HTERT RPE-1 (cell line): ENCODE data around the gene TM4SF4.
"Not testable (repeated sequence)": the region's sequence is repeated elsewhere in the genome, so short reads cannot be mapped to it uniquely, and the experiment has no call there.

Experiments used
- in situ Hi-C: fragments of 300-500 bp; cut with MboI; formaldehyde crosslinking; loops from 4 replicates; pipeline ENCODE4 v1.14.3; 2020; ENCODE audit warnings: low sequenced_read_pairs

Gene TM4SF4, protein sequence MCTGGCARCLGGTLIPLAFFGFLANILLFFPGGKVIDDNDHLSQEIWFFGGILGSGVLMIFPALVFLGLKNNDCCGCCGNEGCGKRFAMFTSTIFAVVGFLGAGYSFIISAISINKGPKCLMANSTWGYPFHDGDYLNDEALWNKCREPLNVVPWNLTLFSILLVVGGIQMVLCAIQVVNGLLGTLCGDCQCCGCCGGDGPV

DNA sequence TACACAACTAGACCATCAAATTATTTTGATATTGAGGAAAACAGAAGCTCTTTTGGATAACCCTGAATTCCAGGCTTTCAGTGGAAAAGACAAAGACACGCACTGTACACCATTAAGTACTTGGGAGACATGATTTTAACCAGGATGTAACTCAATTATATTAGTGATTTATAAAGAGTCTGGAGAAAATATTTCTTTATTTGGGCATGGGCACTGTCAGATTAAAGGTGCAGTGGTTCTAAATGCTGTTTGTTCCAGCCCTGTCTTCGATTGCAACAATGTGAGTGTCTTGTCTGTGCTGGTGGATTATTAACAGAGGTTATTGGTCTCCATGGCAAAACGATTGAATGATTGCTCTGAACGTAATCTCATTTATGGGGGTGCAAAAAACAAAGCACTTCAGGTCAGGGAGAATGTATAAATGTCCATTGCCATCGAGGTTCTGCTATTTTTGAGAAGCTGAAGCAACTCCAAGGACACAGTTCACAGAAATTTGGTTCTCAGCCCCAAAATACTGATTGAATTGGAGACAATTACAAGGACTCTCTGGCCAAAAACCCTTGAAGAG is at the start of gene TM4SF4:
TSS of gene TM4SF4 (plus strand) at position 448 of the 568 bp plus-strand sequence. CDS start 181 bp downstream, outside the sequence.
- in situ Hi-C loops = no loop called here

- in situ Hi-C loops = no loop called here
Measured at GRCh38 chr3:149424918-149425317, 49.6 kb upstream of the TM4SF4 start.

GRCh38 chr3:149426325-149426724 is 48.2 kb upstream of the TM4SF4 start:
- in situ Hi-C loops = no loop called here

- in situ Hi-C loops = no loop called here
Measured at GRCh38 chr3:149428087-149428486, 46.4 kb upstream of the TM4SF4 start.

DNA sequence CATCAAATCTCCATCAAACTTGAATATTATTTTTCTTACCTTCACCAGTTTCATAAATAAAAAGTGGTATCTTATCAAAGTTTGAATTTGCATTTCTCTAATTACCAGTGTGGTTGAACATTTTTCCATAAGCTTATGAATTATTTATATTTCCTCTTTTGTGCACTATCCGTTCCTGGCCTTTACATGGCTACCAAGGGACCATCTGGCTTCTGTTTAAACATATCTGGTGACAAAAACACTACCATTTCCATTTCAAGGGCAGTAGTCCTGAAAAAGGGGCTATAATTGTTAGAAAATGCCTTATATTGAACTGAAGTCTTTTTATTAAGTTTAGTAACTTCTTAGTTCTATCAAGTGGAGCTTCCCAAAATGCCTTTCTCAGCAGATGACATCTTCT is 44.3 kb upstream of the TM4SF4 start:
- in situ Hi-C loops = no loop called here

DNA sequence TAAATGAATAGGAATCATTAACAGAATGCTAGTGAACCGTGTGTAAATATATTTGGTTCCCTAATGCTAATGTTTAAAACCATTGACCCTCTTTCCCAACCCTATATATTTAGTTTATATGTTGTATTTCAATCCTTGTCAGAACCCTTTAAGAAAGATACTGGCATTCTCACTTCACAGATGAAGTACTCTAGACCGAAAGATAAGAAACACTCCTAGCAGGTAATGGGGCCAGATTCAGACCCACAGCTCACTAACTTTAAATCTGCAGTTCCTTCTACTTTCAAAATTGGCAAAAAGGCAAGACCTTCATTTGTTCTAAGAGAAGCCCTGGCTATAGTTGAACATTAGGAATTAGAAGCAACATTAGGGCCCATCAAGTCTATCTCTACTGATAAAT is 42.3 kb upstream of the TM4SF4 start:
- in situ Hi-C loops = no loop called here

GRCh38 chr3:149435996-149436885 is 38.3 kb upstream of the TM4SF4 start:
- in situ Hi-C loops = no loop called here

- in situ Hi-C loops = no loop called here
Measured at GRCh38 chr3:149437286-149437685, 37.2 kb upstream of the TM4SF4 start.

DNA sequence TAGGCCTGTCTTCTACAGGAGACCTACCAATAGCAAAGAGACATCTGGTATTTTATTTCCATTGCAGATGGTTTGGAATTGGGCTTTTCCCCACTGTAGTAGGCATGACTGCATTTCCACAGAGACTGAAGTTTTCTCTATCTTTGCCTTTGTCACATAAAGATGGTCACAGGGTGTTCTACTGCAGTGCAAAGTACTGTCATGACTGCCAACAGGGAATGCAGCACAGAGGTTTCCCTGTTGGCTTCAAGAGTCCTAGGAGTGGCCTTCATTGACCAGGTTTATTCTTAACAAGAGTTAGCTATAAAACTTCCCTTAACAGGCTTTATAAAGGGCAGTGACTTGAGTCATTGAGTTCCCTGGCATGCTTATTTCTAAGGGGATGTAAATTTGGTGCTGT is 36.8 kb upstream of the TM4SF4 start:
- in situ Hi-C loops = no loop called here

GRCh38 chr3:149438981-149439380 is 35.5 kb upstream of the TM4SF4 start:
- in situ Hi-C loops = no loop called here

DNA sequence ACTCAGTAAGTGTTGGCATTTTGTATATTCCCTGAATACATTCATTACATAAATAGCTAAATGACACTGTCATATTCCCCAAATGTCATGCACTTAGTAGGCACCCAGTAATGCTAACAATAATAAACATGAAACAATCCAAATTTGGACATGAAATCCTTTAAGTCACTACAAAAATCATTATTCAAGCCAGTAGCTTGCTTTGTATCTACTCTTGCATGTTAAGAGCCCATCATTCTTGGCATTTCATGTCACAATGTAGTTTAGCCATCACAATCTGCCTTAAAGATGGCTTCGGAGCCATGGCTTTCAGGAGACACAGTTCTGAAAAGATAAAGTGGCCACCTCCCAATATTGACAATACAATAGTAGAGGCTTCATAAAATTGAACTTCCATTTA is 32.9 kb upstream of the TM4SF4 start:
- in situ Hi-C loops = no loop called here

DNA sequence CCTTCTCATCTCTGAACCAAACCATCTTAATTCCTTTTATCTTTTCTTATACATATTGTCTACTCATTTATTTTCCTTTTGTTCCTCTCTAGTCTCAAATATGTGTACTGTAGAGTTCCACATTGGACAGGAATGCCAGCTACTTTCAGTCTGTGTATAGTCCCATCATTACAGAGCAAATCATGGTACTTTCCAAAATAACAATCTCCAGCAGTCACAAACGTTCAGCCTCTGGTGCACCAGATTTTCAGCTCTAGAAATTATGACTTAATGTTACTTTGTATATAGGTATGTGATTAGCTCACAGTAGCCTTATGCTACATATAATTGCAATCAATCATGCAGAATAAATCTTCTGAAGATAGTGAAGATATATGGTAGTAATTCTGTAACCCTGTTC is 32.5 kb upstream of the TM4SF4 start:
- in situ Hi-C loops = no loop called here

DNA sequence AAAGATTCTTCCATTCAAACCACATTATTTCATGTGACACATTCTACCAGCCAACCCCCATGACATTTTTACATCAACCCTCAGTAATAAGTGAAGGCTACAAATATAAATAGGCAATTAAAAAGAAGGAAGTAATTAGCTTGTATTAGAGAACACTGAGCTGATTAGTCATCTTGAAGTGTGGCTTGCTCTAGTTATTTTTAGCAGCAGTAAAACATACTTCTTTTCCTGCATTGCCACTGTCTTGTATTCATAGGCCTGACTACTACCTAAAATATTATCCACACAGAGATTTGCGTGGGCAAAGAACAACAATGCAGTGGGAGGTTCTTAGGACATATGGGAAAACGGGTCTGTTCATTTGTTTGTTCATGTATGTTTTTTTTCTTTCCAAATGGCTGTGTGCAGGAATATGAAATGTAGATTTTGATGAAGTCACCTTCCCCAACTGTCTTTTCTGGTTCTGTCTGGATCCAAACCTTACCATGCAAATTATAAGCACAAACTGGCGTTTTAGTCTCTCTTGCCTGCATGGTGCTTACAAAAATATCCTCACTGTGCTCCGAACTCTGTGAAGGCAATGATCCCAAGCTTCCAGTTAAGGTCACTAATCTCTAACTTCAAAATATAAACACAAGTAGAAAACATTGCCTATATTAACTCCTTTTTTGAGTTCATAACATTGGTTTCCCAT is 31.5 kb upstream of the TM4SF4 start:
- in situ Hi-C loops = no loop called here

DNA sequence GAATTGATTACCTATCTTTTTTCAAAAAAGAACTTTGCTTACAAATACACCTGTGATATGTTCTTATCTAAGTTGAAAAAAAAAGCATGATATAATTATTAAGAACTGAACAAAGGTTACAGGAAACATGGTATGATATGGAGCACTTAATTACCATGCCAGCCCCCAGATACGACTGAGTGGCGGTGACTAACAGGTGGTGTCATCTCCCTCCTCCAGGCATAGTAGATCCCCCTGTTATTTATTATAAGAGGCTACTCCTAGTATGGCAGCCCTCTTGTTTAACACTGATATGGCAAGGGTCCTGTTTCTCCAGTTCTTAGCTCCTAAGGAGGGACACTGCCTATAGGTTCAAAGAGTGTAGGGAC is 31.0 kb upstream of the TM4SF4 start:
- in situ Hi-C loops = no loop called here

DNA sequence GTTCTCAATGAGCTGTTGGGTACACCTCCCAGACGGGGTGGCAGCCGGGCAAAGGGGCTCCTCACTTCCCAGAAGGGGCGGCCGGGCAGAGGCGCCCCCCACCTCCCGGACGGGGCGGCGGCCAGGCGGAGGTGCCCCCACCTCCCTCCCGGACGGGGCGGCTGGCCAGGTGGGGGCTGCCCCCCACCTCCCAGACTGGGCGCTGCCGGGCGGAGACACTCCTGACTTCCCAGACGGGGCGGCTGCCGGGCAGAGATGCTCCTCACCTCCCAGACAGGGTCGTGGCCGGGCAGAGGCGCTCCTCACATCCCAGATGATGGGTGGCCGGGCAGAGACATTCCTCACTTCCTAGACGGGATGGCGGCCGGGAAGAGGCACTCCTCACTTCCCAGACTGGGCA is 29.6 kb upstream of the TM4SF4 start:
- in situ Hi-C loops = not testable (repeated sequence)

DNA sequence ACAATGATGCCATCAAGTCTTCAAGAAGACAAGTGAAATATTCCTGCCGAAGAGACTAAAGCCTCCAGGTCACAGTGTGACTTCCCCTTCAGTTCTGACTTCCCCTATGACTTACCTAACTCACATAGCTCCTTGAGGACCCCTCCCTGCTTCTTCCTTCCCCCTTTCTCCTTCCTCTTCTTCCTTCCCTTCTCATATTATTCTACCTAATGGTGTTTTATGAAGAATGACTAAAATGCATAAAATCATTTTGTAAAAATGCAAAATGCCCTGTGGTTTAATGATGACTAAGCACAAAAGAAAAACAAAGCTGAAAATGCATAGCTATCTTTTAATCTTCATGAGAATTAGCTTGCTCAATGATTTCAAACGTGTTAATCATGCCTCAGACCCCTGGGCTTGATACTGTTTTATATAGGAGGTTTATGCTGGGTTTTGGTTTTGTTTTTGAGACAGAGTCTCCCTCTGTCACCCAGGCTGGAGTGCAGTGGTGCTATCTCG is 26.1 kb upstream of the TM4SF4 start:
- in situ Hi-C loops = no loop called here

DNA sequence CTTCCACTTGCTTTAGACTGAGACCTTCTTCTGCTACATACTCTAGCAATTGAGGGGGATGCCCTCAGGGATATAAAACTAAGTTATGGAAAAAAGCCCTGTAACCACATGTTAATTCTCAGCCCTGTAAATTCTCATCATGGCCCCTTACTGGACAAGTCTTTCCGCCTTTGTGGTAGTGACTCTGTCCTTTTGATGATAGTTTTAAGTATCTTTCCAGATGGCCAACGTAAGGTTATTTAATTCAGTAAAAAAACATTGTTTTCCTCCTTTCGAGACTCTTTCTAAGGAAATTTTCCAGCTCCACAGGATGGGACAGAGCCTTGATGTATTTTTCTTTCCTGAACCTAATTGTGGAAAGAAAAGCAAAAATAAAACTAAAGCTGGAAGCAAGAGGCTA is 25.3 kb upstream of the TM4SF4 start:
- in situ Hi-C loops = no loop called here

DNA sequence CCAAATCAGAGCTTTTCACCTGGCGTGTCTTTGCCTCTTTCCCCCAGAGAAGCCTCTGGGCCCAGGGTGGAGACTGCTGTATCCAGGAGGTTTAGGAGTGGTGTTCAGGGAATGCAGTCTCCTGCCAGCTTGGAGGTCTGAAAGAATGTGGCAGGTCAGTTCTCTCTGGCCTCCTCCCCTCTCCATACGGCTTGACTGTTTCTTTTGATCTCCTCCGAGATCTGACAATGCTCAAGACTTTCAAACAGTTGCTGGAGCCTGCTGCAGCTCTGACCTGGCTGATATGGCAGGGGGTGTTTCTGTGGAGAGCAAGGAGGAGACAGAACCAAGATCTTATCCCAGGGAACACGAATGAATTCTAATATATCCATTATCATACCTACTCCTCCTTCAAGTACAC is 24.7 kb upstream of the TM4SF4 start:
- in situ Hi-C loops = no loop called here

DNA sequence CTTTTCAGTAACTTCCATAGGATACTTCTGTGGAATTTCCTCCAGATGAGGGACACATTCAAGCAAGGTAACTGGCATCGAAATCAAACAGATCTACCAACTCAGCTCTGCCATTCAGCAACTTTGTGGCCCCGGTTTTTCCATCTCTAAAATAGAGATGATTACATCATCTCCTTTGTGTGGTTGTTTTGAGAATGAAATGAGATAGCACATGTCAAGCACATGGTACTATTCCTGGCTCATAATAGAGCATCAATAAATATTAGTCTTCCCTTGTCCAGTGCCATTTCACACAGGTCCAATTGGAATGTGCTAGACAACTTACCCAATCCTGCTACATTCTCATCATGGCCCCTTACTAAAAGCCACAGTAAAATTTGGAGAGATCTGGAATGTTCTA is 24.2 kb upstream of the TM4SF4 start:
- in situ Hi-C loops = no loop called here

- in situ Hi-C loops = no loop called here
Measured at GRCh38 chr3:149452036-149452435, 22.5 kb upstream of the TM4SF4 start.

DNA sequence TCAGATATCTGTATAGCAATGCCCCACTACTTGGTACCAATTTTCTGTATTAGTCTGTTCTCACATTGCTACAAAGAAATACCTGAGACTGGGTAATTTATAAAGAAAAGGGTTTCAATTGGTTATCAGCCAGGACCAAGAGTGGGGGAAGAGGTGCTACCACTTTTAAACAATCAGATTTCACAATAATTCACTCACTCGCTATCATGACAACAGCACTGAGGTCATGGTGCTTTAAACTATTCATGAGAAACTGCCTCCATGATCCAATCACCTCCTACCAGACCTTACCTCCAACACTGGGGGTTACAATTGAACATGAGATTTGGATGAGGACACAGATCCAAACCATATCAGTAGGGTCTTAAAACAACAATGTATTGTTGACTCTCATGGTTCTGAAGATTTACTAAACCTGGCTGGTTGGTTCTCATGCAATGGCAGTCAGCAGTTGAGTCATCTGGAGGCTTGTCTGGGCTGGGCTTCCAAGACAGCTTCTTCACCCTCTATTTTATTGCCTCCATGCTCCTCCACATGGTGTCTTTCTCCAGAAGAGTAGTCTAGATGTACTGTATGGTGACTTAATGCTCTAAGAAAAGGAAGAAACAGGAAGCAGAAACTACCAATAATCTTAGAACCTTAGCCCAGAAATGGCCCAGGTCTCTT is 21.2 kb upstream of the TM4SF4 start:
- in situ Hi-C loops = no loop called here
